Stomach (tissue), 9 donors: ENCODE data around the gene PMM2. TPM values are rescaled to one million over a fixed set of nuclear protein-coding genes. Genes with fewer than 3 reads are reported as not detected.

Experiments
- DNase-seq, 2 donors: peaks; one replicate each; pipeline versions ENCODE4 v3.0.0 to v3.0.0-alpha.2; 2013 to 2019
- H3K27ac ChIP-seq, 5 donors: fragments of 200-600 bp in 4 of 5; sonication (generic) in 4 of 5; one replicate each; pipeline ENCODE4 v1.5.1; 2013 to 2019; ENCODE audit warnings: mild to moderate bottlenecking in 1 of 5, moderate library complexity in 1 of 5
- H3K27me3 ChIP-seq, 3 donors: fragments of 200-600 bp; sonication (generic); one replicate each; pipeline ENCODE4 v1.5.1; 2017 to 2019; ENCODE audit warnings: mixed run types in 1 of 3
- H3K36me3 ChIP-seq, 4 donors: fragments of 200-600 bp; sonication (generic); 1 replicate in 3 of 4; 2 replicates in 1 of 4; pipeline ENCODE4 v1.5.1; 2016 to 2019
- H3K4me1 ChIP-seq, 4 donors: fragments of 200-600 bp; sonication (generic); one replicate each; pipeline ENCODE4 v1.5.1; 2016 to 2019
- H3K4me3 ChIP-seq, 4 donors: fragments of 200-600 bp; sonication (generic) in 3 of 4; one replicate each; pipeline ENCODE4 v1.5.1; 2016 to 2019; ENCODE audit warnings: mild to moderate bottlenecking in 1 of 4
- H3K9me3 ChIP-seq, 4 donors: fragments of 200-600 bp; sonication (generic); one replicate each; pipeline ENCODE4 v1.5.1; 2016 to 2019
- CTCF ChIP-seq, 7 experiments: fragments of 450-650 bp in 4 of 7; fragments of 200-600 bp in 3 of 7; sonication (generic) in 3 of 7; IDR thresholded peaks; one replicate each; pipeline ENCODE4 v1.5.1; 2016 to 2019; ENCODE audit warnings: antibody characterized with exemption in 7 of 7, control low read depth in 2 of 7, mild to moderate bottlenecking in 1 of 7
- EP300 ChIP-seq: sonication (generic); formaldehyde crosslinking; IDR thresholded peaks from one replicate; pipeline ENCODE4 v1.6.1; 2017; ENCODE audit warnings: antibody characterized with exemption
- POLR2A ChIP-seq, 4 donors: fragments of 450-650 bp; IDR thresholded peaks; one replicate each; pipeline ENCODE4 v1.6.1; 2016; ENCODE audit warnings: antibody characterized with exemption in 4 of 4, control low read depth in 2 of 4, mild to moderate bottlenecking in 1 of 4, moderate library complexity in 1 of 4
- POLR2AphosphoS5 ChIP-seq, 3 donors: sonication (generic); formaldehyde crosslinking; IDR thresholded peaks; one replicate each; pipeline ENCODE4 v1.6.1; 2016; ENCODE audit warnings: antibody characterized with exemption in 3 of 3
- WGBS, 5 donors: extraction: QIAGEN DNeasy Blood & Tissue Kit in 3 of 5; methylation state at CpG; one replicate each; pipeline versions ENCODE4 v1.1.5 to v1.1.7; 2013 to 2018; 5-methylcytosine and 5-hydroxymethylcytosine counted together
- intact Hi-C: fragments of 100-400 bp; cut with DNase I; formaldehyde crosslinking; loops from one replicate; pipeline ENCODE4 v1.15.1; 2023; ENCODE audit warnings: low total_unique reads
- polyA plus RNA-seq, 3 donors: library from polyadenylated mRNA; stranded (reverse); fragments of 200-250 nt; gene quantifications; one replicate each; pipeline ENCODE4 v1.2.3, GENCODE V29; 2013
- total RNA-seq, 5 donors: library from RNA; depleted of rRNA; stranded (reverse); fragments of >200 nt; gene quantifications; one replicate each; pipeline versions ENCODE4 v1.1.0 to v1.2.3, GENCODE V29; 2014 to 2016
- donor health status: healthy with polysubstance abuse.
- donor health status: Bipolar disorder and iron deficiency.
- donor health status: healthy.

The PMM2 gene
- total and polyA plus RNA-seq, 8 donors, result 15.1 to 89.3 (median 40.4) TPM

DNA sequence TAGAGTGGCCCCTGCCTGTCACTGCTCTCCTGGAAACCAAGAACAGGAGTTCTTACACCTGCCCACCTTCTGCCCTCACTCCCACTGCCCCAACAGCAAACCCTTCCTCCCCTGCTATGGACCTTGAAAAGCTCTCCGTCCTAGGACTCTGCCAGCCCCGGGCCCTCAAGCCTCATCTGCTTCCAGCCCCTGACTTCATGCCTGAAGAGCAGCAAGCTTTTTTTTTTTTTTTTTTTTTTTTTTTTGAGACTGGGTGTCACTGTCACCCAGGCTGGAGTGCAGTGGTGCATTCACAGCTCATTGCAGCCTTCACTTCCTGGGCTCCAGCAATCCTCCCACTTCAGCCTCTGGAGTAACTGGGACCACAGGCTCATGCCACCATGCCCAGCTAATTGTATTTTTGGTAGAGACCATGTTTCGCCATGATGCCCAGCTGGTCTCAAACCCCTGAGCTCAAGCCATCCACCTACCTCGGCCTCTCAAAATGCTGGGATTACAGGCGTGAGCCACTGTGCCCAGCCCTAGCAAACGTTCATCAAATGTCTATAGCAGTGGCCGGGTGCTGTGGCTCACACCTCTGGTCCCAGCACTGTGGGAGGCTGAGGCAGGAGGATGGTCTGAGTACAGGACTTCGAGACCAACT is 54.2 kb downstream of the PMM2 start:
- Histone ChIP-seq H3K36me3 (peaks cover 45 to 99% (median 95%) of the 10 kb centered on the region in 4 donors), H3K27ac (peak overlapping the region in 3 of 5 donors; percentile 18 to 53 (median 31)), H3K9me3 (no peaks in the 10 kb centered on the region), H3K4me1 (peaks cover 5 to 37% (median 19%) of the 10 kb centered on the region in 4 donors), H3K4me3 (no peak overlapping the region), H3K27me3 (no peaks in the 10 kb centered on the region)
- TF ChIP-seq CTCF (IDR thresholded peaks at IDR 0.05) (no peak), POLR2AphosphoS5 (IDR thresholded peaks at IDR 0.05) (no peak), EP300 (no peak), POLR2A (IDR thresholded peaks at IDR 0.05) (no peak)
- WGBS, 5 donors, result 90 to 95% (median 91%) methylated on average over 7 to 8 of the region's 8 CpGs
- no peak for DNase-seq
- intact Hi-C loops, result no loop called here

- Histone ChIP-seq H3K36me3 (peaks cover 46 to 95% (median 93%) of the 10 kb centered on the region in 4 donors), H3K4me3 (no peak overlapping the region), H3K27me3 (no peaks in the 10 kb centered on the region), H3K9me3 (no peaks in the 10 kb centered on the region), H3K27ac (peak overlapping the region in 2 of 5 donors; percentile 14 to 31), H3K4me1 (peaks cover 5 to 36% (median 19%) of the 10 kb centered on the region in 4 donors)
- intact Hi-C loops, result no loop called here
- DNase-seq, result no peak
- 66 to 77% (median 70%) methylated on average over 8 of the region's 8 CpGs for WGBS, 5 donors
- TF ChIP-seq CTCF (IDR thresholded peaks at IDR 0.05) (no peak), POLR2A (IDR thresholded peaks at IDR 0.05) (no peak), EP300 (no peak)
Observed at GRCh38 chr16:8852534-8852933, 54.9 kb downstream of the PMM2 start.

DNA sequence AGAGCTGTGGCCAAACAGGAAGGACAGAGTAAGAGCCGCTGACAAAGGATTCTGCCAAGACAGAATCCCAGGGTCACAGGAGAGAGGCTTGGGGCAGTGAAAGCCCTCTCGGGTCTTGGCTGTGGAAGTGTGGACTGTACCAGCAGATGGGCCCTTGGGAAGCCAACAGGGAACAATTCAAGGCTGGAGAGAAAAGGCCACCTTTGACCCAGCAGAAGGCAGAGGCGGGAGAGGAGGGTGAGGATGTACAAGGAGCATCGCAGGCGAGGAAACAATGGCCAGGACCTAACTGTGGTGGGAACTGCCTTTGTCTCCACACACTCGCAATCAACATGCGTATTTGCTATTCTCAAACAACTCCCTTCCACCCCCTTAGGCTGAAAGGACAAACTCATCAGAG is 55.5 kb downstream of the PMM2 start:
- no peak overlapping the region for H3K4me3 ChIP-seq
- intact Hi-C loops, result no loop called here
- H3K9me3 ChIP-seq, result no peaks in the 10 kb centered on the region
- H3K27me3 ChIP-seq, result no peaks in the 10 kb centered on the region
- peaks cover 50 to 93% (median 92%) of the 10 kb centered on the region in 4 donors for H3K36me3 ChIP-seq
- TF ChIP-seq EP300 (no peak), POLR2A (IDR thresholded peaks at IDR 0.05) (no peak), POLR2AphosphoS5 (IDR thresholded peaks at IDR 0.05) (no peak)
- DNase-seq, result no peak
- peaks cover 5 to 36% (median 20%) of the 10 kb centered on the region in 4 donors for H3K4me1 ChIP-seq
- H3K27ac ChIP-seq, result peak overlapping the region in 3 of 5 donors; percentile 20 to 31 (median 27)
- WGBS, 5 donors, result 66 to 85% (median 71%) methylated on average over 7 of the region's 7 CpGs

- Histone ChIP-seq H3K4me1 (peaks cover 5 to 37% (median 23%) of the 10 kb centered on the region in 4 donors), H3K36me3 (peaks cover 54 to 93% (median 92%) of the 10 kb centered on the region in 4 donors), H3K9me3 (no peaks in the 10 kb centered on the region), H3K4me3 (no peak overlapping the region), H3K27ac (peak overlapping the region in 2 of 5 donors; percentile 27 to 29), H3K27me3 (no peaks in the 10 kb centered on the region)
- intact Hi-C loops, result no loop called here
- WGBS, 5 donors, result 52 to 75% (median 61%) methylated on average over 7 of the region's 7 CpGs
- DNase-seq, result no peak
- no peak for TF ChIP-seq POLR2A (IDR thresholded peaks at IDR 0.05)
- no peak for TF ChIP-seq EP300
- no peak for TF ChIP-seq POLR2AphosphoS5 (IDR thresholded peaks at IDR 0.05)
- no peak for TF ChIP-seq CTCF (IDR thresholded peaks at IDR 0.05)
Observed at GRCh38 chr16:8853611-8854010, 56.0 kb downstream of the PMM2 start.
